Endothelial cell of umbilical vein (primary cell): ENCODE measurements around the gene CLINT1. TPM values are rescaled to one million over a fixed set of nuclear protein-coding genes. Genes with fewer than 3 reads are reported as not detected.
A peak's percentile ranks its signal among the peaks of the same experiment; 100 is the strongest.

ENCODE experiments used
- BruUV-seq: library from RNA; stranded (reverse); fragments of 400-500 nt; replicated peaks from 2 replicates; lab custom pipeline; 2021; lab: Mats Ljungman, UMichigan
- CTCF ChIA-PET: fragments of 300-600, 350-600 bp; sonication (Branson Sonifier 250); formaldehyde crosslinking; loops from one replicate; lab custom pipeline; 2021; ENCODE audit warnings: antibody characterized with exemption, inconsistent platforms; lab: Charles Lee
- POLR2A ChIA-PET: fragments of 300-600, 350-600 bp; sonication (Branson Sonifier 250); formaldehyde crosslinking; loops from one replicate; lab custom pipeline; 2021; ENCODE audit warnings: antibody characterized with exemption, inconsistent platforms; lab: Charles Lee
- DNase-seq: peaks from one replicate; pipeline ENCODE4 v3.0.0-alpha.2; 2011; ENCODE audit warnings: low read depth, low spot score
- FAIRE-seq: peaks from 2 replicates; lab custom pipeline; 2011; peaks lifted over from hg19 to GRCh38; lab: Jason Lieb, UNC
- H2AFZ ChIP-seq: 2 replicates; pipeline ENCODE4 v1.6.0; 2012; ENCODE audit warnings: low read depth, low read length, control low read depth, inconsistent platforms
- H3K27ac ChIP-seq: 2 replicates; pipeline ENCODE4 v1.5.1; 2011; ENCODE audit warnings: low read depth, mild to moderate bottlenecking, control low read depth, low read length, moderate library complexity; ENCODE audit not compliant: insufficient read depth
- H3K27me3 ChIP-seq, 2 experiments: 2 replicates each; pipeline versions ENCODE4 v1.6.0 to v1.6.1; 2011; ENCODE audit warnings: low read length in 2 of 2, mixed read lengths in 1 of 2; ENCODE audit not compliant: control insufficient read depth in 2 of 2, insufficient read depth in 2 of 2
- H3K36me3 ChIP-seq, 2 experiments: 2 replicates in 1 of 2; 3 replicates in 1 of 2; pipeline ENCODE4 v1.5.1; 2011; ENCODE audit warnings: low read length in 2 of 2, mild to moderate bottlenecking in 1 of 2, moderate library complexity in 1 of 2; ENCODE audit not compliant: control insufficient read depth in 2 of 2, insufficient read depth in 2 of 2; ENCODE audit errors: extremely low read depth in 1 of 2
- H3K4me1 ChIP-seq: 3 replicates; pipeline ENCODE4 v1.5.1; 2011; ENCODE audit warnings: mild to moderate bottlenecking, low read length; ENCODE audit not compliant: control insufficient read depth, insufficient read depth; ENCODE audit errors: extremely low read depth
- H3K4me2 ChIP-seq: 2 replicates; pipeline ENCODE4 v1.6.1; 2011; ENCODE audit warnings: low read length, control low read depth, mixed read lengths; ENCODE audit not compliant: insufficient read depth
- H3K4me3 ChIP-seq, 3 experiments: fragments of 200-600 bp in 1 of 3; sonication (generic), shearing (Covaris generic) in 1 of 3; replicated peaks in 1 of 3; 2 replicates each; pipeline ENCODE4 v1.5.1; 2011 to 2016; ENCODE audit warnings: control low read depth in 3 of 3, low read length in 3 of 3, mild to moderate bottlenecking in 2 of 3, inconsistent platforms in 1 of 3, low read depth in 1 of 3, moderate library complexity in 1 of 3; ENCODE audit not compliant: insufficient read depth in 1 of 3
- H3K79me2 ChIP-seq: 2 replicates; pipeline ENCODE4 v1.6.0; 2012; ENCODE audit warnings: low read length, inconsistent platforms; ENCODE audit not compliant: control insufficient read depth, insufficient read depth
- H3K9ac ChIP-seq: replicated peaks from 2 replicates; pipeline ENCODE3; 2011; ENCODE audit warnings: low read length, control low read depth; ENCODE audit not compliant: insufficient read depth; ENCODE audit errors: extremely low read depth
- H3K9me1 ChIP-seq: replicated peaks from 3 replicates; pipeline ENCODE4 v1.6.0; 2011; ENCODE audit warnings: mild to moderate bottlenecking, low read length; ENCODE audit not compliant: control insufficient read depth, insufficient read depth; ENCODE audit errors: extremely low read depth
- H3K9me3 ChIP-seq: replicated peaks from 2 replicates; pipeline ENCODE4 v1.5.1; 2012; ENCODE audit warnings: low read length, inconsistent platforms; ENCODE audit not compliant: control insufficient read depth, insufficient read depth
- H4K20me1 ChIP-seq: replicated peaks from 2 replicates; pipeline ENCODE3; 2011; ENCODE audit warnings: mild to moderate bottlenecking, low read length; ENCODE audit not compliant: control insufficient read depth, insufficient read depth; ENCODE audit errors: extremely low read depth
- EZH2 ChIP-seq: IDR thresholded peaks from 2 replicates; pipeline ENCODE4 v1.6.1; 2012; ENCODE audit warnings: borderline replicate concordance, low read depth, mild to moderate bottlenecking, moderate library complexity, low read length, inconsistent platforms; ENCODE audit not compliant: severe bottlenecking
- FOS ChIP-seq: IDR thresholded peaks from 2 replicates; pipeline ENCODE4 v1.6.1; 2011; ENCODE audit warnings: mild to moderate bottlenecking, low read length, moderate library complexity, borderline replicate concordance; ENCODE audit not compliant: insufficient read depth
- GATA2 ChIP-seq: IDR thresholded peaks from 2 replicates; pipeline ENCODE4 v1.7.0; 2011; ENCODE audit warnings: low read depth, mild to moderate bottlenecking, moderate library complexity, mixed read lengths, low read length; ENCODE audit not compliant: insufficient read length, insufficient read depth
- JUN ChIP-seq: IDR thresholded peaks from 2 replicates; pipeline ENCODE4 v1.6.1; 2011; ENCODE audit warnings: borderline replicate concordance, low read depth; ENCODE audit not compliant: insufficient read length, insufficient read depth
- MYC ChIP-seq: IDR thresholded peaks from one replicate; pipeline ENCODE4 v1.6.1; 2011; ENCODE audit warnings: mild to moderate bottlenecking, low read depth, low read length
- POLR2A ChIP-seq: IDR thresholded peaks from 2 replicates; pipeline ENCODE4 v1.6.1; 2012; ENCODE audit warnings: low read depth, mild to moderate bottlenecking, control low read depth, low read length
- dilution Hi-C: fragments of 300-500 bp; cut with MboI; formaldehyde crosslinking; loops from one replicate; pipeline ENCODE4 v1.15.0; 2019; ENCODE audit warnings: low sequenced_read_pairs; ENCODE audit not compliant: extremely low pct_ligation_motif_present
- intact Hi-C: fragments of 100-400 bp; cut with micrococcal nuclease; formaldehyde crosslinking; loops from one replicate; pipeline ENCODE4 v1.10.0; 2022
- polyA plus RNA-seq, 4 experiments: library from polyadenylated mRNA; depleted of rRNA in 3 of 4; stranded (reverse) in 3 of 4; unstranded in 1 of 4; fragments of >200 nt; gene quantifications; 2 replicates each; pipeline versions ENCODE4 v1.2.1 to v1.2.3, GENCODE V29; 2011 to 2012; ENCODE audit warnings: missing spikeins in 1 of 4
- total RNA-seq: library from RNA; stranded (reverse); gene quantifications from 2 replicates; pipeline ENCODE4 v1.2.3, GENCODE V29; 2021
- TF ChIP-seq, protein P1 (sequence below), 2 donors: IDR thresholded peaks; 1 replicate in 1 of 2; 2 replicates in 1 of 2; pipeline ENCODE4 v1.5.1; 2011; ENCODE audit warnings: low read length in 2 of 2, mild to moderate bottlenecking in 2 of 2, moderate library complexity in 2 of 2, control low read depth in 1 of 2, inconsistent platforms in 1 of 2, low read depth in 1 of 2; ENCODE audit not compliant: insufficient read depth in 1 of 2; ENCODE audit errors: extremely low read depth in 1 of 2

The CLINT1 gene
- total and polyA plus RNA-seq, 2 donors (not counting 3 experiments of a cell fraction or from before 2014, with no cell fraction given): 76.6 to 158 TPM

GRCh38 chr5:157750320-157750719 lies 108.6 kb downstream of the CLINT1 start:
- Histone ChIP-seq H3K36me3 (peaks cover 2 to 7% of the 10 kb centered on the region in 2 experiments), H3K9me1 (no peaks in the 10 kb centered on the region), H3K9ac (no peak overlapping the region), H4K20me1 (no peaks in the 10 kb centered on the region), H3K27ac (no peak overlapping the region), H3K9me3 (no peaks in the 10 kb centered on the region), H3K4me3 (no peak overlapping the region), H3K4me1 (peaks cover 8% of the 10 kb centered on the region), H3K4me2 (no peak overlapping the region), H2AFZ (no peak overlapping the region), H3K27me3 (no peaks in the 10 kb centered on the region), H3K79me2 (peaks cover 8% of the 10 kb centered on the region)
- dilution Hi-C loops: no loop called here
- FAIRE-seq (no peak), DNase-seq (peak; percentile 22)
- ChIA-PET CTCF (interaction anchor here (0.7 to 1.0 kb wide), 2 partner anchors 13 to 422 kb away, joined by 3 to 4 read pairs; no protein-coding TSS in a partner anchor), POLR2A (no interaction called here)
- BruUV-seq: no TSS peak
- no peak for TF ChIP-seq POLR2A
- TF ChIP-seq FOS: peak; percentile 64
- peak; percentile 55 for TF ChIP-seq JUN
- TF ChIP-seq, protein P1, sequence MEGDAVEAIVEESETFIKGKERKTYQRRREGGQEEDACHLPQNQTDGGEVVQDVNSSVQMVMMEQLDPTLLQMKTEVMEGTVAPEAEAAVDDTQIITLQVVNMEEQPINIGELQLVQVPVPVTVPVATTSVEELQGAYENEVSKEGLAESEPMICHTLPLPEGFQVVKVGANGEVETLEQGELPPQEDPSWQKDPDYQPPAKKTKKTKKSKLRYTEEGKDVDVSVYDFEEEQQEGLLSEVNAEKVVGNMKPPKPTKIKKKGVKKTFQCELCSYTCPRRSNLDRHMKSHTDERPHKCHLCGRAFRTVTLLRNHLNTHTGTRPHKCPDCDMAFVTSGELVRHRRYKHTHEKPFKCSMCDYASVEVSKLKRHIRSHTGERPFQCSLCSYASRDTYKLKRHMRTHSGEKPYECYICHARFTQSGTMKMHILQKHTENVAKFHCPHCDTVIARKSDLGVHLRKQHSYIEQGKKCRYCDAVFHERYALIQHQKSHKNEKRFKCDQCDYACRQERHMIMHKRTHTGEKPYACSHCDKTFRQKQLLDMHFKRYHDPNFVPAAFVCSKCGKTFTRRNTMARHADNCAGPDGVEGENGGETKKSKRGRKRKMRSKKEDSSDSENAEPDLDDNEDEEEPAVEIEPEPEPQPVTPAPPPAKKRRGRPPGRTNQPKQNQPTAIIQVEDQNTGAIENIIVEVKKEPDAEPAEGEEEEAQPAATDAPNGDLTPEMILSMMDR (IDR thresholded peaks at IDR 0.05; ENCODE audit: extremely low read depth in 1 of 2, insufficient read depth in 1 of 2, low read depth in 1 of 2, low read length in 2 of 2): no peak
- intact Hi-C loops: no loop called here

- no peaks in the 10 kb centered on the region for H3K9me1 ChIP-seq
- CTCF ChIA-PET: interaction anchor here (0.9 kb wide), 1 partner anchor 199 kb away, joined by 3 read pairs; no protein-coding TSS in a partner anchor
- no peak overlapping the region for H2AFZ ChIP-seq
- H3K27ac ChIP-seq: no peak overlapping the region
- dilution Hi-C loops: no loop called here
- H3K4me3 ChIP-seq: no peak overlapping the region
- H3K4me1 ChIP-seq: peaks cover 17% of the 10 kb centered on the region
- intact Hi-C loops: no loop called here
- H3K9me3 ChIP-seq: no peaks in the 10 kb centered on the region
- BruUV-seq: no TSS peak
- peaks cover 0 to 7% of the 10 kb centered on the region in 2 experiments for H3K36me3 ChIP-seq
- POLR2A ChIA-PET: no interaction called here
- no peaks in the 10 kb centered on the region for H3K27me3 ChIP-seq
- FAIRE-seq (no peak), DNase-seq (no peak)
- H3K4me2 ChIP-seq: no peak overlapping the region
- H3K79me2 ChIP-seq: peaks cover 14% of the 10 kb centered on the region
- H4K20me1 ChIP-seq: no peaks in the 10 kb centered on the region
- TF ChIP-seq FOS: no peak
- TF ChIP-seq GATA2: no peak
- TF ChIP-seq MYC: no peak
- TF ChIP-seq EZH2: no peak
- H3K9ac ChIP-seq: no peak overlapping the region
Observed at GRCh38 chr5:157749462-157749799, 109.5 kb downstream of the CLINT1 start.
